K562 (cell line): Measurements from ENCODE around the gene PTPRG. TPM values are rescaled to one million over a fixed set of nuclear protein-coding genes. Genes with fewer than 3 reads are reported as not detected.
A peak's percentile ranks its signal among the peaks of the same experiment; 100 is the strongest.

Source experiments
- ATAC-seq: fragments of 200-7000 bp; cut with Tn5 transposase; 3 replicates; pipeline ENCODE4 v1.9.1; 2020; ENCODE audit warnings: moderate library complexity
- BruUV-seq: library from RNA; stranded (reverse); fragments of 400-500 nt; replicated peaks from 2 replicates; lab custom pipeline; 2021; lab: Mats Ljungman, UMichigan
- CTCF ChIA-PET: fragments of 300-600 bp; formaldehyde crosslinking; extraction: SDS; loops from one replicate; lab custom pipeline; 2021; ENCODE audit warnings: low intra/inter-chr PET ratio; lab: Yijun Ruan, JAX
- POLR2A ChIA-PET: fragments of 300-600, 350-650 bp; sonication (Branson Sonifier 250); formaldehyde crosslinking; extraction: SDS; loops from one replicate; lab custom pipeline; 2021; ENCODE audit warnings: antibody characterized with exemption, inconsistent platforms; lab: Yijun Ruan, JAX
- DNase-seq, 4 experiments: peaks; one replicate each; pipeline versions ENCODE4 v3.0.0 to v3.0.0-alpha.2; 2011 to 2018; ENCODE audit warnings: low spot score in 3 of 4, mixed read lengths in 3 of 4; ENCODE audit errors: extremely low read depth in 1 of 4
- FAIRE-seq: peaks from 2 replicates; lab custom pipeline; 2011; peaks lifted over from hg19 to GRCh38; lab: Jason Lieb, UNC
- H2AFZ ChIP-seq: 2 replicates; pipeline ENCODE4 v1.6.0; 2011; ENCODE audit warnings: low read depth, low read length, control low read depth, inconsistent platforms
- H3K27ac ChIP-seq: fragments of 200-600 bp; 3 replicates; pipeline ENCODE4 v1.8.0; 2011; ENCODE audit warnings: low read depth, mild to moderate bottlenecking, control low read depth, inconsistent platforms, low read length, moderate library complexity, mixed read lengths; ENCODE audit errors: extremely low read depth
- H3K27me3 ChIP-seq, 2 experiments: fragments of 300-600 bp in 1 of 2; 2 replicates in 1 of 2; 3 replicates in 1 of 2; pipeline versions ENCODE4 v1.6.0 to v1.8.0; 2011; ENCODE audit warnings: inconsistent platforms in 2 of 2, low read length in 2 of 2, mild to moderate bottlenecking in 1 of 2, mixed read lengths in 1 of 2, moderate library complexity in 1 of 2; ENCODE audit not compliant: control insufficient read depth in 2 of 2, insufficient read depth in 2 of 2
- H3K36me3 ChIP-seq: fragments of 300-600 bp; 3 replicates; pipeline ENCODE4 v1.8.0; 2011; ENCODE audit warnings: mild to moderate bottlenecking, low read length, inconsistent platforms; ENCODE audit not compliant: control insufficient read depth, insufficient read depth
- H3K4me1 ChIP-seq, 2 experiments: fragments of 200-600 bp in 1 of 2; replicated peaks in 1 of 2; 2 replicates in 1 of 2; 3 replicates in 1 of 2; pipeline versions ENCODE4 v1.5.1 to v1.8.0; 2011; ENCODE audit warnings: inconsistent platforms in 2 of 2, low read length in 2 of 2, mild to moderate bottlenecking in 1 of 2, mixed read lengths in 1 of 2, moderate library complexity in 1 of 2; ENCODE audit not compliant: control insufficient read depth in 2 of 2, insufficient read depth in 2 of 2
- H3K4me2 ChIP-seq: 2 replicates; pipeline ENCODE4 v1.6.1; 2011; ENCODE audit warnings: low read length, control low read depth, inconsistent platforms, mixed read lengths; ENCODE audit not compliant: insufficient read depth
- H3K4me3 ChIP-seq: fragments of 200-600 bp; sonication (generic), shearing (Covaris generic); 2 replicates; pipeline ENCODE4 v1.5.1; 2016; ENCODE audit warnings: control low read depth, inconsistent platforms
- H3K79me2 ChIP-seq: fragments of 200-600 bp; 3 replicates; pipeline ENCODE4 v1.8.0; 2011; ENCODE audit warnings: low read length, inconsistent platforms; ENCODE audit not compliant: control insufficient read depth, insufficient read depth
- H3K9ac ChIP-seq, 2 experiments: 2 replicates each; pipeline versions ENCODE4 v1.6.0 to v1.6.1; 2011; ENCODE audit warnings: low read depth in 2 of 2, low read length in 2 of 2, control low read depth in 1 of 2, inconsistent platforms in 1 of 2, mild to moderate bottlenecking in 1 of 2, mixed read lengths in 1 of 2; ENCODE audit not compliant: insufficient read depth in 1 of 2
- H3K9me1 ChIP-seq: one replicate; pipeline ENCODE4 v1.6.0; 2011; ENCODE audit warnings: inconsistent platforms, mild to moderate bottlenecking, low read length, moderate library complexity; ENCODE audit not compliant: control insufficient read depth, insufficient read depth
- H3K9me3 ChIP-seq: replicated peaks from 2 replicates; pipeline ENCODE4 v1.5.1; 2011; ENCODE audit warnings: low read depth, low read length, inconsistent platforms; ENCODE audit not compliant: control insufficient read depth, insufficient read depth
- H4K20me1 ChIP-seq: replicated peaks from 2 replicates; pipeline ENCODE4 v1.6.1; 2011; ENCODE audit warnings: low read length, inconsistent platforms, mixed read lengths; ENCODE audit not compliant: control insufficient read depth, insufficient read depth
- FOXA3 ChIP-seq, 2 experiments: fragments of 450-650 bp in 1 of 2; sonication (generic) in 1 of 2; formaldehyde crosslinking; IDR thresholded peaks in 1 of 2; conservative IDR thresholded peaks in 1 of 2; 2 replicates each; pipeline versions ENCODE4 v1.4.0 to v1.8.0; 2020 to 2022; ENCODE audit warnings: mild to moderate bottlenecking in 2 of 2, missing genetic modification reagents in 1 of 2
- WGBS: fragments of 100-300 bp; shearing (Covaris generic); methylation state at CpG from one replicate; pipeline ENCODE4 v1.1.6; 2016; ENCODE audit warnings: low coverage, mixed read lengths; ENCODE audit not compliant: insufficient coverage; ENCODE audit errors: missing lambda C conversion rate; 5-methylcytosine and 5-hydroxymethylcytosine counted together
- in situ Hi-C: fragments of 300-500 bp; cut with MboI; formaldehyde crosslinking; loops from 4 replicates; pipeline ENCODE4 v1.15.0; 2018; ENCODE audit warnings: inconsistent platforms, mixed read lengths
- intact Hi-C: fragments of 100-400 bp; cut with micrococcal nuclease; formaldehyde crosslinking; loops from 2 replicates; pipeline ENCODE4 v1.14.2; 2022
- polyA plus RNA-seq, 8 experiments: library from polyadenylated mRNA; depleted of rRNA in 4 of 8; stranded (reverse) in 5 of 8; unstranded in 3 of 8; fragments of >200 nt; fragmentation: Nextera tagmentation in 2 of 8; fragmentation: Illumina TruSeq in 1 of 8; extraction: Ambion mirVana in 2 of 8; extraction: Trizol in 1 of 8; gene quantifications; 2 replicates each; pipeline versions ENCODE4 v1.2.1 to v1.2.3, GENCODE V29; 2011 to 2014; ENCODE audit warnings: inconsistent platforms in 1 of 8, missing spikeins in 1 of 8
- total RNA-seq, 7 experiments: library from RNA; depleted of rRNA in 6 of 7; stranded (reverse); fragments of >200 nt in 6 of 7; fragmentation: Illumina TruSeq in 2 of 7; extraction: Trizol in 2 of 7; gene quantifications; 2 replicates each; pipeline versions ENCODE4 v1.2.1 to v1.2.3, GENCODE V29; 2011 to 2021; ENCODE audit warnings: low replicate concordance in 1 of 7
- TF ChIP-seq, protein P1 (sequence below), 3 experiments: fragments of 200-800 bp in 1 of 3; fragments of 250-450 bp in 1 of 3; fragments of 450-650 bp in 1 of 3; sonication (Bioruptor Pico) in 1 of 3; sonication (Bioruptor generic) in 1 of 3; formaldehyde crosslinking in 1 of 3; IDR thresholded peaks; 2 replicates each; pipeline versions ENCODE4 v1.6.1 to v1.8.0; 2016 to 2022; ENCODE audit warnings: mild to moderate bottlenecking in 2 of 3, missing genetic modification characterization in 2 of 3, missing compliant biosample characterization in 1 of 3, moderate library complexity in 1 of 3

Gene PTPRG
- total and polyA plus RNA-seq, 9 of the 15 experiments (the other 6 are each of a cell fraction or from before 2014, with no cell fraction given) = 0.16 TPM; not detected in 8

DNA sequence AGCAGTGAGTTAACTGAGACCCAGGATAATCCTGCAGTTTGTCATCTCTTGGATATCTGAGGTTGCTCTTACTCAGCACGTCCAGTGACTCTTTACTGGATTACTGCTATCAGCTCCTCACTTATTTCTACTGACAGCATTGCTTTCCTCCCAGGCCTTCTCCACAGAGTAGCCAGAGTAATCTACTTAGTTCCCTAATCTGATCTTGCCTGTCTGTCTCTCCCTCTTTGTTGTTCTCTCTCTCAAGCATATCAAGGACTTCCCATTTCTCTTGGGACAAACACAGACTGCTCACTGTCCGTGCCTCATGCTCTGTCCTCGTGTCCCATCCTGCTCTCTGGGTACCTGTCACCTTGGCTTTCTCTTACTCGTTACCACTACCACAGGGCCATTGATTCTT is 435.7 kb downstream of the PTPRG start:
- Histone ChIP-seq H2AFZ (no peak overlapping the region), H3K9me3 (no peaks in the 10 kb centered on the region), H3K4me2 (no peak overlapping the region), H3K4me1 (no peaks in the 10 kb centered on the region), H3K9me1 (no peaks in the 10 kb centered on the region), H3K79me2 (no peaks in the 10 kb centered on the region), H4K20me1 (no peaks in the 10 kb centered on the region), H3K9ac (no peak overlapping the region), H3K27ac (no peak overlapping the region), H3K27me3 (no peaks in the 10 kb centered on the region), H3K4me3 (no peak overlapping the region), H3K36me3 (no peaks in the 10 kb centered on the region)
- CTCF ChIA-PET = no interaction called here
- DNase-seq (no peak), ATAC-seq (no peak), FAIRE-seq (no peak)
- intact Hi-C loops (no loop called here), in situ Hi-C loops (no loop called here)
- no peak for TF ChIP-seq FOXA3 (CRISPR knock-in tag; conservative IDR thresholded peaks at IDR 0.05 in 1 of 2, IDR thresholded peaks at IDR 0.05 in 1 of 2)
- TF ChIP-seq, protein P1, sequence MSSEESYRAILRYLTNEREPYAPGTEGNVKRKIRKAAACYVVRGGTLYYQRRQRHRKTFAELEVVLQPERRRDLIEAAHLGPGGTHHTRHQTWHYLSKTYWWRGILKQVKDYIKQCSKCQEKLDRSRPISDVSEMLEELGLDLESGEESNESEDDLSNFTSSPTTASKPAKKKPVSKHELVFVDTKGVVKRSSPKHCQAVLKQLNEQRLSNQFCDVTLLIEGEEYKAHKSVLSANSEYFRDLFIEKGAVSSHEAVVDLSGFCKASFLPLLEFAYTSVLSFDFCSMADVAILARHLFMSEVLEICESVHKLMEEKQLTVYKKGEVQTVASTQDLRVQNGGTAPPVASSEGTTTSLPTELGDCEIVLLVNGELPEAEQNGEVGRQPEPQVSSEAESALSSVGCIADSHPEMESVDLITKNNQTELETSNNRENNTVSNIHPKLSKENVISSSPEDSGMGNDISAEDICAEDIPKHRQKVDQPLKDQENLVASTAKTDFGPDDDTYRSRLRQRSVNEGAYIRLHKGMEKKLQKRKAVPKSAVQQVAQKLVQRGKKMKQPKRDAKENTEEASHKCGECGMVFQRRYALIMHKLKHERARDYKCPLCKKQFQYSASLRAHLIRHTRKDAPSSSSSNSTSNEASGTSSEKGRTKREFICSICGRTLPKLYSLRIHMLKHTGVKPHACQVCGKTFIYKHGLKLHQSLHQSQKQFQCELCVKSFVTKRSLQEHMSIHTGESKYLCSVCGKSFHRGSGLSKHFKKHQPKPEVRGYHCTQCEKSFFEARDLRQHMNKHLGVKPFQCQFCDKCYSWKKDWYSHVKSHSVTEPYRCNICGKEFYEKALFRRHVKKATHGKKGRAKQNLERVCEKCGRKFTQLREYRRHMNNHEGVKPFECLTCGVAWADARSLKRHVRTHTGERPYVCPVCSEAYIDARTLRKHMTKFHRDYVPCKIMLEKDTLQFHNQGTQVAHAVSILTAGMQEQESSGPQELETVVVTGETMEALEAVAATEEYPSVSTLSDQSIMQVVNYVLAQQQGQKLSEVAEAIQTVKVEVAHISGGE (CRISPR knock-in tag; IDR thresholded peaks at IDR 0.05) = peak in 1 of 3 experiments; percentile 25; a peak in 1 of 6 replicates
- no TSS peak for BruUV-seq
- 0% methylated on average over 4 of the region's 4 CpGs for WGBS
- POLR2A ChIA-PET = no interaction called here
